ENCODE data around the gene EPO.

Gene EPO

DNA sequence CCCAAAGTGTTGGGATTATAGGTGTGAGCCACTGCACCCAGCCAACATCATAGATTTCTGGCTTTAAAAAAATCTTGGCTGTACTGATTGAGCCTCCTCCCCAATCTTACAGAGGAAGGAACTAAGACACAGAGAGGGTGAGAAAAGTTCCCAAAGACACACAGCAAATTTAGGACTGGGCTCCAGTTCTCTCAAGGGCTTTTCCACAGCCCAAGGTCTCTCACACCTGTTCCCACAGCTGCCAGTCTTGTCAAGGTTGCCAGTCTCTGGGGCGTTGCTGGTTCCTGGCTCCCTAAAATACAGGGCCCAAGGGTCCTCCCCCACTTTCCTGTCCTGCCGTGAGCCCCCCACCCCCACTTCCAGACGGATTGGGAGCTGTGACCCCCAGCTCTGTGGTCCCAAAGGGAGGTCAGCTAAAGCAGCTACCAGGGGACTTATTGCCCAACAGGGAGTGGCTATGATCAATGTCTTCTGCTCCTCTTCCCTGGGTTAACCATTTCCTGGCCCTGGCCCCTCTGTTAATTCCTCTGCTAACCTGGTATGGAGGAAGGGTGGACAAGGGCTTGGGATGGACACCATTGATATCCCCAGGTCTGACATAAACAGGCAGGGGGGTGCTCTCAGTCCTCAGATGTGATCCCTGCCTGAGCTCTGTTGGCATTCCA lies 10.0 kb downstream of the EPO start:
- H3K27me3 ChIP-seq (replicated peaks; ENCODE audit: insufficient read depth, low read length): peaks cover 90% of the 10 kb centered on the region
- H3K9ac ChIP-seq (ENCODE audit: low read length): no peak overlapping the region
- H3F3A ChIP-seq (ENCODE audit: insufficient read depth, low read length): no peaks in the 10 kb centered on the region
- H3K79me2 ChIP-seq (ENCODE audit: low read length): no peaks in the 10 kb centered on the region
- no peak for TF ChIP-seq EZH2 (optimal IDR thresholded peaks at IDR 0.05; ENCODE audit: low read depth, low read length)
- TF ChIP-seq, protein P1, sequence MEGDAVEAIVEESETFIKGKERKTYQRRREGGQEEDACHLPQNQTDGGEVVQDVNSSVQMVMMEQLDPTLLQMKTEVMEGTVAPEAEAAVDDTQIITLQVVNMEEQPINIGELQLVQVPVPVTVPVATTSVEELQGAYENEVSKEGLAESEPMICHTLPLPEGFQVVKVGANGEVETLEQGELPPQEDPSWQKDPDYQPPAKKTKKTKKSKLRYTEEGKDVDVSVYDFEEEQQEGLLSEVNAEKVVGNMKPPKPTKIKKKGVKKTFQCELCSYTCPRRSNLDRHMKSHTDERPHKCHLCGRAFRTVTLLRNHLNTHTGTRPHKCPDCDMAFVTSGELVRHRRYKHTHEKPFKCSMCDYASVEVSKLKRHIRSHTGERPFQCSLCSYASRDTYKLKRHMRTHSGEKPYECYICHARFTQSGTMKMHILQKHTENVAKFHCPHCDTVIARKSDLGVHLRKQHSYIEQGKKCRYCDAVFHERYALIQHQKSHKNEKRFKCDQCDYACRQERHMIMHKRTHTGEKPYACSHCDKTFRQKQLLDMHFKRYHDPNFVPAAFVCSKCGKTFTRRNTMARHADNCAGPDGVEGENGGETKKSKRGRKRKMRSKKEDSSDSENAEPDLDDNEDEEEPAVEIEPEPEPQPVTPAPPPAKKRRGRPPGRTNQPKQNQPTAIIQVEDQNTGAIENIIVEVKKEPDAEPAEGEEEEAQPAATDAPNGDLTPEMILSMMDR (IDR thresholded peaks at IDR 0.05; ENCODE audit: low read length): no peak
- TF ChIP-seq EZH2phosphoT487 (IDR thresholded peaks at IDR 0.05; ENCODE audit: low read length): no peak
- H3K4me3 ChIP-seq (ENCODE audit: low read length): no peak overlapping the region
- no peak overlapping the region for H3K4me2 ChIP-seq (ENCODE audit: low read depth, low read length)
- H3K9me3 ChIP-seq (replicated peaks; ENCODE audit: insufficient read depth, low read length): no peaks in the 10 kb centered on the region
- H3K36me3 ChIP-seq (replicated peaks; ENCODE audit: insufficient read depth, low read length): no peaks in the 10 kb centered on the region
- H3K4me1 ChIP-seq (ENCODE audit: low read length): no peaks in the 10 kb centered on the region
- no peak overlapping the region for H2AFZ ChIP-seq (ENCODE audit: low read length)
- no peak for DNase-seq
- no peaks in the 10 kb centered on the region for H4K20me1 ChIP-seq (ENCODE audit: insufficient read depth, low read length)
- H3K27ac ChIP-seq (ENCODE audit: low read length): no peak overlapping the region
- H3K9me2 ChIP-seq (replicated peaks; ENCODE audit: insufficient read depth, low read length): no peaks in the 10 kb centered on the region

DNA sequence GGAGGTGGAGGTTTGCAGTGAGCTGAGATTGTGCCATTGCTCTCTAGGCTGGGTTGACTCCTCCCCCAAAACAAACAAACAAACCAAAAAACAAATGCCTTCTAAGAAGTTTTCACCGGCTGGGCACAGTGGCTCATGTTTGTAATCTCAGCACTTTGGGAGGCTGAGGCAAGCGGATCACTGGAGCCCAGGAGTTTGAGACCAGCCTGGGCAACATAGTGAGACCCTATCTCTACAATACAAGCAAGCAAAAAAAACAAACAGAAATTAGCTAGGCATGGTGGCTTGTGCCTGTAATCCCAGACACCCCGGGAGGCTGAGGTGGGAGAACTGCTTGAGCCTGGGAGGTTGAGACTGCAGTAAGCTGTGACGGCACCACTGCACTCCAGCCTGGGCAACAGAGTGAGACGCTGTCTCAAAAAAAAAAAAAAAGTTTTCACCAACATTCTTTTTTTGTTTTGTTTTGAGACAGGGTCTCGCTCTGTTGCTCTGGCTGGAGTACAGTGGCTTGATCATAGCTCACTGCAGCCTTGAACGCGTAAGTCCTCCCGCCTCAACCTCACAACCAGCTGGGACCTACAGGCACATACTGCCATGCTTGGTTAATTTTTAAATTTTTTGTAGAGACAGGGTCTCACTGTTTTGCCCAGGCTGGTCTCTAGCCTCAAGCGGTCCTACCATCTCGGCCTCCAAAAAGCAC lies 11.8 kb downstream of the EPO start:
- no peaks in the 10 kb centered on the region for H3K36me3 ChIP-seq (replicated peaks; ENCODE audit: insufficient read depth, low read length)
- TF ChIP-seq EZH2phosphoT487 (IDR thresholded peaks at IDR 0.05; ENCODE audit: low read length): no peak
- TF ChIP-seq EZH2 (optimal IDR thresholded peaks at IDR 0.05; ENCODE audit: low read depth, low read length): no peak
- TF ChIP-seq, protein P1 (IDR thresholded peaks at IDR 0.05; ENCODE audit: low read length): no peak
- H3K9me2 ChIP-seq (replicated peaks; ENCODE audit: insufficient read depth, low read length): no peaks in the 10 kb centered on the region
- H3K4me2 ChIP-seq (ENCODE audit: low read depth, low read length): no peak overlapping the region
- no peaks in the 10 kb centered on the region for H3K79me2 ChIP-seq (ENCODE audit: low read length)
- H3K9me3 ChIP-seq (replicated peaks; ENCODE audit: insufficient read depth, low read length): no peaks in the 10 kb centered on the region
- DNase-seq: no peak
- H3K27ac ChIP-seq (ENCODE audit: low read length): no peak overlapping the region
- H3K27me3 ChIP-seq (replicated peaks; ENCODE audit: insufficient read depth, low read length): peaks cover 90% of the 10 kb centered on the region
- H3K9ac ChIP-seq (ENCODE audit: low read length): no peak overlapping the region
- H3K4me3 ChIP-seq (ENCODE audit: low read length): no peak overlapping the region
- no peaks in the 10 kb centered on the region for H3F3A ChIP-seq (ENCODE audit: insufficient read depth, low read length)
- no peaks in the 10 kb centered on the region for H3K4me1 ChIP-seq (ENCODE audit: low read length)
- H2AFZ ChIP-seq (ENCODE audit: low read length): no peak overlapping the region
- H4K20me1 ChIP-seq (ENCODE audit: insufficient read depth, low read length): no peaks in the 10 kb centered on the region

GRCh38 chr7:100735730-100736129 lies 15.5 kb downstream of the EPO start:
- H3K4me3 ChIP-seq (ENCODE audit: low read length): no peak overlapping the region

More at GRCh38 chr7:100735730-100736129, 15.5 kb downstream of the EPO start:
- Histone ChIP-seq H3K79me2 (ENCODE audit: low read length) (no peaks in the 10 kb centered on the region), H4K20me1 (ENCODE audit: insufficient read depth, low read length) (no peaks in the 10 kb centered on the region), H3K4me1 (ENCODE audit: low read length) (no peaks in the 10 kb centered on the region), H3K9me2 (replicated peaks; ENCODE audit: insufficient read depth, low read length) (no peaks in the 10 kb centered on the region), H2AFZ (ENCODE audit: low read length) (no peak overlapping the region), H3K27ac (ENCODE audit: low read length) (no peak overlapping the region), H3K36me3 (replicated peaks; ENCODE audit: insufficient read depth, low read length) (no peaks in the 10 kb centered on the region), H3K4me2 (ENCODE audit: low read depth, low read length) (no peak overlapping the region), H3K9ac (ENCODE audit: low read length) (no peak overlapping the region), H3K9me3 (replicated peaks; ENCODE audit: insufficient read depth, low read length) (no peaks in the 10 kb centered on the region), H3F3A (ENCODE audit: insufficient read depth, low read length) (no peaks in the 10 kb centered on the region), H3K27me3 (replicated peaks; ENCODE audit: insufficient read depth, low read length) (peaks cover 86% of the 10 kb centered on the region)
- DNase-seq: no peak
- TF ChIP-seq EZH2 (optimal IDR thresholded peaks at IDR 0.05; ENCODE audit: low read depth, low read length) (no peak), EZH2phosphoT487 (IDR thresholded peaks at IDR 0.05; ENCODE audit: low read length) (no peak)
- TF ChIP-seq, protein P1 (IDR thresholded peaks at IDR 0.05; ENCODE audit: low read length): no peak
